GM23338 (cell line): ENCODE measurements around the gene LIF. TPM values are rescaled to one million over a fixed set of nuclear protein-coding genes. Genes with fewer than 3 reads are reported as not detected.

Experiments
- ATAC-seq: fragments of 200-7000 bp; cut with Tn5 transposase; 3 replicates; pipeline ENCODE4 v1.9.1; 2020
- DNase-seq: peaks from one replicate; pipeline ENCODE4 v3.0.0-alpha.2; 2015; ENCODE audit warnings: low spot score
- H2AFZ ChIP-seq: fragments of 200-600 bp; sonication (generic); 2 replicates; pipeline ENCODE4 v1.8.0; 2016; ENCODE audit warnings: antibody characterized with exemption, mild to moderate bottlenecking, moderate library complexity
- H3F3A ChIP-seq: fragments of 200-600 bp; sonication (generic); replicated peaks from 2 replicates; pipeline ENCODE4 v1.8.0; 2017; ENCODE audit warnings: antibody characterized with exemption, mixed run types, low read depth
- H3K27ac ChIP-seq: fragments of 200-600 bp; sonication (generic); 2 replicates; pipeline ENCODE4 v1.6.1; 2016; ENCODE audit warnings: low read depth
- H3K27me3 ChIP-seq: fragments of 200-600 bp; sonication (generic); 2 replicates; pipeline ENCODE4 v1.8.0; 2016; ENCODE audit warnings: mild to moderate bottlenecking, mixed run types, moderate library complexity; ENCODE audit not compliant: insufficient read depth
- H3K36me3 ChIP-seq: fragments of 200-600 bp; sonication (generic); 2 replicates; pipeline ENCODE4 v1.8.0; 2016; ENCODE audit warnings: mild to moderate bottlenecking; ENCODE audit not compliant: insufficient read depth
- H3K4me1 ChIP-seq: fragments of 200-600 bp; sonication (generic); 2 replicates; pipeline ENCODE4 v1.8.0; 2016; ENCODE audit warnings: mild to moderate bottlenecking, moderate library complexity; ENCODE audit not compliant: insufficient read depth
- H3K4me2 ChIP-seq: fragments of 200-600 bp; sonication (generic); 2 replicates; pipeline ENCODE4 v1.7.1; 2017; ENCODE audit warnings: mixed run types
- H3K4me3 ChIP-seq: fragments of 200-600 bp; sonication (generic); 2 replicates; pipeline ENCODE4 v1.6.1; 2016; ENCODE audit warnings: mixed run types
- H3K79me2 ChIP-seq: fragments of 200-600 bp; sonication (generic); replicated peaks from 2 replicates; pipeline ENCODE4 v1.8.0; 2017; ENCODE audit warnings: mild to moderate bottlenecking; ENCODE audit not compliant: insufficient read depth
- H3K9me2 ChIP-seq: fragments of 200-600 bp; sonication (generic); 2 replicates; pipeline ENCODE4 v1.8.0; 2017; ENCODE audit not compliant: insufficient read depth
- H4K20me1 ChIP-seq: fragments of 200-600 bp; sonication (generic); replicated peaks from 2 replicates; pipeline ENCODE4 v1.8.0; 2017; ENCODE audit warnings: mild to moderate bottlenecking; ENCODE audit not compliant: insufficient read depth
- H3K27ac Mint-ChIP-seq: 2 replicates; pipeline ENCODE4 v1.8.0; 2020; ENCODE audit warnings: inconsistent platforms, mild to moderate bottlenecking, moderate library complexity, mixed read lengths
- H3K27me3 Mint-ChIP-seq: 3 replicates; pipeline ENCODE4 v1.8.0; 2022; ENCODE audit warnings: low read depth, mild to moderate bottlenecking, moderate library complexity, mixed read lengths, inconsistent platforms; ENCODE audit not compliant: insufficient read depth, poor library complexity
- H3K36me3 Mint-ChIP-seq: 3 replicates; pipeline ENCODE4 v1.8.0; 2021; ENCODE audit warnings: low read depth, mild to moderate bottlenecking, inconsistent platforms, moderate library complexity, mixed read lengths
- H3K4me1 Mint-ChIP-seq: 3 replicates; pipeline ENCODE4 v1.8.0; 2020; ENCODE audit warnings: mild to moderate bottlenecking, inconsistent platforms, mixed read lengths
- H3K4me3 Mint-ChIP-seq: 3 replicates; pipeline ENCODE4 v1.8.0; 2021; ENCODE audit warnings: moderate library complexity, mild to moderate bottlenecking, inconsistent platforms, mixed read lengths
- H3K9me3 Mint-ChIP-seq: 3 replicates; pipeline ENCODE4 v1.8.0; 2020; ENCODE audit warnings: moderate library complexity, mild to moderate bottlenecking, inconsistent platforms, mixed read lengths
- CTCF ChIP-seq, 2 experiments: fragments of 200-600 bp in 1 of 2; sonication (generic) in 1 of 2; conservative IDR thresholded peaks; 2 replicates each; pipeline versions ENCODE4 v1.5.1 to v1.6.1; 2016 to 2017; ENCODE audit warnings: antibody characterized with exemption in 2 of 2, low read depth in 2 of 2, mild to moderate bottlenecking in 2 of 2, moderate library complexity in 1 of 2
- EZH2phosphoT487 ChIP-seq: fragments of 200-600 bp; sonication (generic); IDR thresholded peaks from one replicate; pipeline ENCODE4 v1.8.1; 2018; ENCODE audit warnings: antibody characterized with exemption; ENCODE audit not compliant: unreplicated experiment
- JUNB ChIP-seq: IDR thresholded peaks from one replicate; pipeline ENCODE4 v1.6.1; 2016; ENCODE audit warnings: antibody characterized with exemption; ENCODE audit not compliant: unreplicated experiment
- STAT1 ChIP-seq: IDR thresholded peaks from one replicate; pipeline ENCODE4 v1.6.1; 2016; ENCODE audit warnings: antibody characterized with exemption; ENCODE audit not compliant: unreplicated experiment
- ZNF114 ChIP-seq: fragments of 250-450 bp; sonication (Bioruptor Pico); IDR thresholded peaks from 2 replicates; pipeline ENCODE4 v1.5.0; 2020; ENCODE audit warnings: mild to moderate bottlenecking, moderate library complexity
- ZNF331 ChIP-seq: fragments of 250-450 bp; sonication (Bioruptor Pico); IDR thresholded peaks from 2 replicates; pipeline ENCODE4 v1.5.0; 2020; ENCODE audit warnings: low read depth, mild to moderate bottlenecking, moderate library complexity
- ZNF462 ChIP-seq: fragments of 250-450 bp; sonication (Bioruptor Pico); IDR thresholded peaks from 2 replicates; pipeline ENCODE4 v1.5.0; 2020; ENCODE audit warnings: mild to moderate bottlenecking, moderate library complexity
- polyA plus RNA-seq: library from polyadenylated mRNA; unstranded; fragments of >200 nt; fragmentation: Nextera tagmentation; extraction: Ambion mirVana; gene quantifications from 2 replicates; pipeline ENCODE4 v1.2.1, GENCODE V29; 2016
- total RNA-seq: library from RNA; depleted of rRNA; stranded (reverse); fragments of >200 nt; shearing (Covaris generic); gene quantifications from 2 replicates; pipeline ENCODE4 v1.2.3, GENCODE V29; 2014
- TF ChIP-seq, protein P1 (sequence below): IDR thresholded peaks from one replicate; pipeline ENCODE4 v1.6.1; 2018; ENCODE audit warnings: antibody characterized with exemption; ENCODE audit not compliant: unreplicated experiment
- TF ChIP-seq, protein P2 (sequence below): IDR thresholded peaks from 2 replicates; pipeline ENCODE4 v1.6.1; 2016; ENCODE audit warnings: antibody characterized with exemption

Gene LIF
- total and polyA plus RNA-seq, 2 experiments from 2014 or later: 1.8 to 3.6 TPM

GRCh38 chr22:30239488-30240405, 6.8 kb downstream of the LIF start:
- no peaks in the 10 kb centered on the region for H3K9me2 ChIP-seq
- no peaks in the 10 kb centered on the region for H3K36me3 ChIP-seq
- no peaks in the 10 kb centered on the region for H4K20me1 ChIP-seq
- Mint-ChIP-seq H3K36me3 (peaks cover 20% of the 10 kb centered on the region), H3K27ac (no peak overlapping the region), H3K27me3 (peaks cover 12% of the 10 kb centered on the region), H3K4me3 (no peak overlapping the region), H3K9me3 (no peaks in the 10 kb centered on the region; the same call in 2 of the 3 replicates), H3K4me1 (peaks cover 36% of the 10 kb centered on the region)
- DNase-seq (no peak), ATAC-seq (no peak)
- H3K4me3 ChIP-seq: no peak overlapping the region
- H3K4me1 ChIP-seq: peaks cover 22% of the 10 kb centered on the region
- H3K4me2 ChIP-seq: no peak overlapping the region
- no peak overlapping the region for H3K27ac ChIP-seq
- no peak overlapping the region for H2AFZ ChIP-seq
- TF ChIP-seq JUNB (no peak), CTCF (conservative IDR thresholded peaks at IDR 0.05; ENCODE audit: low read depth in 2 of 2) (no peak), STAT1 (no peak), ZNF114 (CRISPR knock-in tag) (no peak), EZH2phosphoT487 (no peak), ZNF462 (CRISPR knock-in tag) (no peak), ZNF331 (CRISPR knock-in tag) (no peak)
- TF ChIP-seq, protein P1, sequence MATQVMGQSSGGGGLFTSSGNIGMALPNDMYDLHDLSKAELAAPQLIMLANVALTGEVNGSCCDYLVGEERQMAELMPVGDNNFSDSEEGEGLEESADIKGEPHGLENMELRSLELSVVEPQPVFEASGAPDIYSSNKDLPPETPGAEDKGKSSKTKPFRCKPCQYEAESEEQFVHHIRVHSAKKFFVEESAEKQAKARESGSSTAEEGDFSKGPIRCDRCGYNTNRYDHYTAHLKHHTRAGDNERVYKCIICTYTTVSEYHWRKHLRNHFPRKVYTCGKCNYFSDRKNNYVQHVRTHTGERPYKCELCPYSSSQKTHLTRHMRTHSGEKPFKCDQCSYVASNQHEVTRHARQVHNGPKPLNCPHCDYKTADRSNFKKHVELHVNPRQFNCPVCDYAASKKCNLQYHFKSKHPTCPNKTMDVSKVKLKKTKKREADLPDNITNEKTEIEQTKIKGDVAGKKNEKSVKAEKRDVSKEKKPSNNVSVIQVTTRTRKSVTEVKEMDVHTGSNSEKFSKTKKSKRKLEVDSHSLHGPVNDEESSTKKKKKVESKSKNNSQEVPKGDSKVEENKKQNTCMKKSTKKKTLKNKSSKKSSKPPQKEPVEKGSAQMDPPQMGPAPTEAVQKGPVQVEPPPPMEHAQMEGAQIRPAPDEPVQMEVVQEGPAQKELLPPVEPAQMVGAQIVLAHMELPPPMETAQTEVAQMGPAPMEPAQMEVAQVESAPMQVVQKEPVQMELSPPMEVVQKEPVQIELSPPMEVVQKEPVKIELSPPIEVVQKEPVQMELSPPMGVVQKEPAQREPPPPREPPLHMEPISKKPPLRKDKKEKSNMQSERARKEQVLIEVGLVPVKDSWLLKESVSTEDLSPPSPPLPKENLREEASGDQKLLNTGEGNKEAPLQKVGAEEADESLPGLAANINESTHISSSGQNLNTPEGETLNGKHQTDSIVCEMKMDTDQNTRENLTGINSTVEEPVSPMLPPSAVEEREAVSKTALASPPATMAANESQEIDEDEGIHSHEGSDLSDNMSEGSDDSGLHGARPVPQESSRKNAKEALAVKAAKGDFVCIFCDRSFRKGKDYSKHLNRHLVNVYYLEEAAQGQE: no peak
- TF ChIP-seq, protein P2, sequence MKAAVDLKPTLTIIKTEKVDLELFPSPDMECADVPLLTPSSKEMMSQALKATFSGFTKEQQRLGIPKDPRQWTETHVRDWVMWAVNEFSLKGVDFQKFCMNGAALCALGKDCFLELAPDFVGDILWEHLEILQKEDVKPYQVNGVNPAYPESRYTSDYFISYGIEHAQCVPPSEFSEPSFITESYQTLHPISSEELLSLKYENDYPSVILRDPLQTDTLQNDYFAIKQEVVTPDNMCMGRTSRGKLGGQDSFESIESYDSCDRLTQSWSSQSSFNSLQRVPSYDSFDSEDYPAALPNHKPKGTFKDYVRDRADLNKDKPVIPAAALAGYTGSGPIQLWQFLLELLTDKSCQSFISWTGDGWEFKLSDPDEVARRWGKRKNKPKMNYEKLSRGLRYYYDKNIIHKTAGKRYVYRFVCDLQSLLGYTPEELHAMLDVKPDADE: no peak
- no peaks in the 10 kb centered on the region for H3F3A ChIP-seq
- H3K79me2 ChIP-seq: no peaks in the 10 kb centered on the region
- no peaks in the 10 kb centered on the region for H3K27me3 ChIP-seq
